HG03439 (cell line): ENCODE data around the gene APC2.
A peak's percentile ranks its signal among the peaks of the same experiment; 100 is the strongest.
"Not testable (repeated sequence)": the region's sequence is repeated elsewhere in the genome, so short reads cannot be mapped to it uniquely, and the experiment has no call there.

ENCODE experiments used
- ATAC-seq: cut with Tn5 transposase; IDR thresholded peaks from one replicate; pipeline ENCODE4 v1.9.1; 2021; ENCODE audit warnings: mild to moderate bottlenecking, moderate library complexity; ENCODE audit not compliant: unreplicated experiment

Gene APC2

GRCh38 chr19:1429750-1430149 is 20.2 kb upstream of the APC2 start:
- ATAC-seq: no peak

GRCh38 chr19:1430246-1430645 is 19.7 kb upstream of the APC2 start:
- no peak for ATAC-seq

GRCh38 chr19:1431759-1432506 is 18.0 kb upstream of the APC2 start:
- ATAC-seq: no peak

GRCh38 chr19:1432507-1432887 is 17.4 kb upstream of the APC2 start:
- ATAC-seq: no peak

- no peak for ATAC-seq
Observed at GRCh38 chr19:1433119-1434039, 16.5 kb upstream of the APC2 start.

GRCh38 chr19:1434040-1434366 is 15.9 kb upstream of the APC2 start:
- no peak for ATAC-seq

GRCh38 chr19:1434577-1435060 is 15.3 kb upstream of the APC2 start:
- no peak for ATAC-seq

- no peak for ATAC-seq
Observed at GRCh38 chr19:1435378-1435989, 14.4 kb upstream of the APC2 start.

- no peak for ATAC-seq
Observed at GRCh38 chr19:1437609-1438008, 12.3 kb upstream of the APC2 start.

- ATAC-seq: peak; percentile 83
Observed at GRCh38 chr19:1438035-1438932, 11.6 kb upstream of the APC2 start, which contains the start of gene RPS15. RPS15 (plus strand) TSS chr19:1438396; CDS start chr19:1438426, 30 bp downstream.

GRCh38 chr19:1438933-1439354 is 11.0 kb upstream of the APC2 start:
- no peak for ATAC-seq

GRCh38 chr19:1439525-1440417 is 10.2 kb upstream of the APC2 start:
- not testable (repeated sequence) for ATAC-seq

GRCh38 chr19:1440418-1440801 is 9.5 kb upstream of the APC2 start:
- no peak for ATAC-seq

GRCh38 chr19:1441022-1441426 is 8.9 kb upstream of the APC2 start:
- no peak for ATAC-seq

- no peak for ATAC-seq
Observed at GRCh38 chr19:1441677-1442438, 8.1 kb upstream of the APC2 start.

GRCh38 chr19:1445185-1445931 is 4.6 kb upstream of the APC2 start:
- ATAC-seq: peak; percentile 54

- no peak for ATAC-seq
Observed at GRCh38 chr19:1445932-1446712, 3.8 kb upstream of the APC2 start.
